Stimulated activated memory B cell treated with anti-CD40 and anti-IgM and Interleukin-4, amounts not matched to agents 10 μg/mL and 1 μg/mL and 100 μg/mL, for 72 hours (primary cell): ENCODE measurements around the gene AK3.
"Not testable (repeated sequence)": the region's sequence is repeated elsewhere in the genome, so short reads cannot be mapped to it uniquely, and the experiment has no call there.

ENCODE experiments used
- ATAC-seq: fragments of 150-1000 bp; cut with Tn5 transposase; 2 replicates; pipeline ENCODE4 v1.10.0; 2021
- H3K27ac Mint-ChIP-seq: one replicate; pipeline ENCODE4 v1.8.0; 2022; ENCODE audit warnings: mild to moderate bottlenecking, mixed read lengths
- H3K27me3 Mint-ChIP-seq: one replicate; pipeline ENCODE4 v1.8.0; 2022; ENCODE audit warnings: mixed read lengths
- H3K36me3 Mint-ChIP-seq: one replicate; pipeline ENCODE4 v1.8.0; 2022; ENCODE audit warnings: mixed read lengths
- H3K4me1 Mint-ChIP-seq: one replicate; pipeline ENCODE4 v1.8.0; 2022; ENCODE audit warnings: mixed read lengths
- H3K4me3 Mint-ChIP-seq: one replicate; pipeline ENCODE4 v1.8.0; 2022; ENCODE audit warnings: mild to moderate bottlenecking, moderate library complexity, mixed read lengths
- H3K9me3 Mint-ChIP-seq: one replicate; pipeline ENCODE4 v1.8.0; 2022; ENCODE audit warnings: mixed read lengths

AK3 gene

GRCh38 chr9:4671737-4672136, 69.3 kb downstream of the AK3 start:
- Mint-ChIP-seq H3K4me3 (no peak overlapping the region), H3K9me3 (no peaks in the 10 kb centered on the region), H3K27ac (no peak overlapping the region), H3K4me1 (peaks cover 2% of the 10 kb centered on the region), H3K36me3 (peaks cover 5% of the 10 kb centered on the region), H3K27me3 (no peaks in the 10 kb centered on the region)
- ATAC-seq = no peak

GRCh38 chr9:4670591-4670990, 70.4 kb downstream of the AK3 start:
- peaks cover 14% of the 10 kb centered on the region for H3K4me1 Mint-ChIP-seq
- H3K27me3 Mint-ChIP-seq = no peaks in the 10 kb centered on the region
- no peaks in the 10 kb centered on the region for H3K9me3 Mint-ChIP-seq
- no peak overlapping the region for H3K27ac Mint-ChIP-seq
- H3K4me3 Mint-ChIP-seq = no peak overlapping the region
- H3K36me3 Mint-ChIP-seq = peaks cover 1% of the 10 kb centered on the region
- no peak for ATAC-seq

- H3K4me3 Mint-ChIP-seq = no peak overlapping the region
- peaks cover 20% of the 10 kb centered on the region for H3K4me1 Mint-ChIP-seq
- no peaks in the 10 kb centered on the region for H3K36me3 Mint-ChIP-seq
- ATAC-seq = no peak
- no peak overlapping the region for H3K27ac Mint-ChIP-seq
- no peaks in the 10 kb centered on the region for H3K9me3 Mint-ChIP-seq
- no peaks in the 10 kb centered on the region for H3K27me3 Mint-ChIP-seq
These were observed 71.1 kb downstream of the AK3 start for GRCh38 chr9:4669890-4670289.

- Mint-ChIP-seq H3K9me3 (no peaks in the 10 kb centered on the region), H3K4me1 (peaks cover 33% of the 10 kb centered on the region), H3K36me3 (no peaks in the 10 kb centered on the region), H3K27me3 (no peaks in the 10 kb centered on the region), H3K27ac (no peak overlapping the region), H3K4me3 (no peak overlapping the region)
- no peak for ATAC-seq
These were observed 72.4 kb downstream of the AK3 start for GRCh38 chr9:4668604-4669003.

GRCh38 chr9:4667681-4668080, 73.3 kb downstream of the AK3 start:
- Mint-ChIP-seq H3K4me1 (peaks cover 42% of the 10 kb centered on the region), H3K4me3 (no peak overlapping the region), H3K27ac (no peak overlapping the region), H3K27me3 (no peaks in the 10 kb centered on the region), H3K36me3 (no peaks in the 10 kb centered on the region), H3K9me3 (no peaks in the 10 kb centered on the region)
- no peak for ATAC-seq

GRCh38 chr9:4666042-4666699, 74.8 kb downstream of the AK3 start, which contains the start of gene SPATA6L:
SPATA6L (minus strand) TSS chr9:4666480; CDS start chr9:4666250, 230 bp downstream.
- peak; percentile 65 for ATAC-seq
- H3K4me3 Mint-ChIP-seq = peak within 1 kb of the TSS; percentile 73
- H3K9me3 Mint-ChIP-seq = no peaks in the 10 kb centered on the region
- H3K36me3 Mint-ChIP-seq = no peaks in the 10 kb centered on the region
- H3K27ac Mint-ChIP-seq = peak within 1 kb of the TSS; percentile 21
- H3K27me3 Mint-ChIP-seq = no peaks in the 10 kb centered on the region
- H3K4me1 Mint-ChIP-seq = peaks cover 51% of the 10 kb centered on the region

GRCh38 chr9:4665357-4665756, 75.6 kb downstream of the AK3 start:
- Mint-ChIP-seq H3K36me3 (no peaks in the 10 kb centered on the region), H3K4me1 (peaks cover 51% of the 10 kb centered on the region), H3K9me3 (no peaks in the 10 kb centered on the region), H3K4me3 (no peak overlapping the region), H3K27ac (peak overlapping the region; percentile 21), H3K27me3 (no peaks in the 10 kb centered on the region)
- no peak for ATAC-seq

GRCh38 chr9:4663956-4664355, 77.0 kb downstream of the AK3 start:
- H3K4me1 Mint-ChIP-seq = peaks cover 51% of the 10 kb centered on the region
- no peak for ATAC-seq

GRCh38 chr9:4662989-4663792, 77.8 kb downstream of the AK3 start:
- H3K27me3 Mint-ChIP-seq = no peaks in the 10 kb centered on the region

More at GRCh38 chr9:4663956-4664355, 77.0 kb downstream of the AK3 start:
- Mint-ChIP-seq H3K4me3 (peak overlapping the region; percentile 30), H3K9me3 (no peaks in the 10 kb centered on the region), H3K27ac (no peak overlapping the region), H3K27me3 (no peaks in the 10 kb centered on the region), H3K36me3 (no peaks in the 10 kb centered on the region)

GRCh38 chr9:4662108-4662988, 78.7 kb downstream of the AK3 start, which contains the start of gene PLPP6:
PLPP6 (plus strand) TSS chr9:4662294; CDS start chr9:4662376, 82 bp downstream.
- H3K9me3 Mint-ChIP-seq = no peaks in the 10 kb centered on the region
- H3K4me1 Mint-ChIP-seq = peaks cover 51% of the 10 kb centered on the region
- ATAC-seq = peak; percentile 90
- H3K27me3 Mint-ChIP-seq = no peaks in the 10 kb centered on the region
- peak within 1 kb of the TSS; percentile 87 for H3K4me3 Mint-ChIP-seq
- H3K36me3 Mint-ChIP-seq = no peaks in the 10 kb centered on the region
- peak within 1 kb of the TSS; percentile 84 for H3K27ac Mint-ChIP-seq

More at GRCh38 chr9:4662989-4663792, 77.8 kb downstream of the AK3 start:
- peak; percentile 3 for ATAC-seq
- H3K4me1 Mint-ChIP-seq = peaks cover 51% of the 10 kb centered on the region
- H3K27ac Mint-ChIP-seq = peak overlapping the region; percentile 84
- H3K36me3 Mint-ChIP-seq = no peaks in the 10 kb centered on the region
- peak overlapping the region; percentile 87 for H3K4me3 Mint-ChIP-seq
- no peaks in the 10 kb centered on the region for H3K9me3 Mint-ChIP-seq

GRCh38 chr9:4661611-4662010, 79.4 kb downstream of the AK3 start:
- H3K4me1 Mint-ChIP-seq = peaks cover 48% of the 10 kb centered on the region
- peak overlapping the region; percentile 84 for H3K27ac Mint-ChIP-seq
- peak overlapping the region; percentile 87 for H3K4me3 Mint-ChIP-seq
- H3K9me3 Mint-ChIP-seq = no peaks in the 10 kb centered on the region
- no peak for ATAC-seq
- H3K36me3 Mint-ChIP-seq = no peaks in the 10 kb centered on the region
- no peaks in the 10 kb centered on the region for H3K27me3 Mint-ChIP-seq

- ATAC-seq = no peak
- Mint-ChIP-seq H3K27ac (peak overlapping the region; percentile 84), H3K27me3 (no peaks in the 10 kb centered on the region), H3K4me1 (peaks cover 43% of the 10 kb centered on the region), H3K9me3 (peaks cover 1% of the 10 kb centered on the region), H3K36me3 (no peaks in the 10 kb centered on the region), H3K4me3 (no peak overlapping the region)
These were observed 79.8 kb downstream of the AK3 start for GRCh38 chr9:4661165-4661564.

- H3K27ac Mint-ChIP-seq, ATAC-seq, H3K4me3 Mint-ChIP-seq, H3K9me3 Mint-ChIP-seq, H3K36me3 Mint-ChIP-seq, H3K27me3 Mint-ChIP-seq: not testable (repeated sequence)
- H3K4me1 Mint-ChIP-seq = peaks cover 38% of the 10 kb centered on the region
These were observed 80.3 kb downstream of the AK3 start for GRCh38 chr9:4660665-4661064.
